Stimulated activated naive CD8-positive, alpha-beta T cell treated with anti-CD3 and anti-CD28 coated beads, Interleukin-15, amount 100 ng/mL, for 72 hours (primary cell): ENCODE results near the gene SNAPIN.

Source experiments
- ATAC-seq: fragments of 150-1000 bp; cut with Tn5 transposase; 2 replicates; pipeline ENCODE4 v1.10.0; 2021; ENCODE audit warnings: mild to moderate bottlenecking, moderate library complexity
- DNase-seq, 2 donors: peaks; one replicate each; pipeline ENCODE4 v3.0.0; 2021 to 2022
- H3K27ac Mint-ChIP-seq, 2 donors: one replicate each; pipeline ENCODE4 v1.8.0; 2022; ENCODE audit warnings: mild to moderate bottlenecking in 2 of 2, mixed read lengths in 2 of 2, moderate library complexity in 2 of 2
- H3K27me3 Mint-ChIP-seq: one replicate; pipeline ENCODE4 v1.8.0; 2022; ENCODE audit warnings: mixed read lengths
- H3K4me1 Mint-ChIP-seq: one replicate; pipeline ENCODE4 v1.8.0; 2022; ENCODE audit warnings: mild to moderate bottlenecking, mixed read lengths
- H3K4me3 Mint-ChIP-seq, 2 donors: one replicate each; pipeline ENCODE4 v1.8.0; 2022; ENCODE audit warnings: mild to moderate bottlenecking in 2 of 2, mixed read lengths in 2 of 2, moderate library complexity in 1 of 2
- H3K9me3 Mint-ChIP-seq, 2 donors: one replicate each; pipeline ENCODE4 v1.8.0; 2022; ENCODE audit warnings: mixed read lengths in 2 of 2

The SNAPIN gene

GRCh38 chr1:153617663-153618062 is 40.8 kb upstream of the SNAPIN start:
- H3K4me1 Mint-ChIP-seq, result no peaks in the 10 kb centered on the region
- H3K27ac Mint-ChIP-seq, result peak overlapping the region; percentile 24 to 63
- ATAC-seq (peak; percentile 88), DNase-seq (peak; percentile 43 to 67)
- H3K9me3 Mint-ChIP-seq, result no peaks in the 10 kb centered on the region
- no peaks in the 10 kb centered on the region for H3K27me3 Mint-ChIP-seq
- no peak overlapping the region for H3K4me3 Mint-ChIP-seq

GRCh38 chr1:153619171-153619570 is 39.3 kb upstream of the SNAPIN start:
- no peak overlapping the region for H3K27ac Mint-ChIP-seq
- ATAC-seq (no peak), DNase-seq (no peak)
- no peaks in the 10 kb centered on the region for H3K9me3 Mint-ChIP-seq
- H3K4me1 Mint-ChIP-seq, result no peaks in the 10 kb centered on the region
- no peak overlapping the region for H3K4me3 Mint-ChIP-seq
- H3K27me3 Mint-ChIP-seq, result no peaks in the 10 kb centered on the region

- peaks cover 17% of the 10 kb centered on the region for H3K27me3 Mint-ChIP-seq
- peaks cover 10% of the 10 kb centered on the region for H3K4me1 Mint-ChIP-seq
- ATAC-seq, result no peak
- H3K4me3 Mint-ChIP-seq, result no peak overlapping the region
- no peak overlapping the region for H3K27ac Mint-ChIP-seq
- no peak for DNase-seq
- H3K9me3 Mint-ChIP-seq, result no peaks in the 10 kb centered on the region
Observed at GRCh38 chr1:153623101-153623500, 35.4 kb upstream of the SNAPIN start.

DNA sequence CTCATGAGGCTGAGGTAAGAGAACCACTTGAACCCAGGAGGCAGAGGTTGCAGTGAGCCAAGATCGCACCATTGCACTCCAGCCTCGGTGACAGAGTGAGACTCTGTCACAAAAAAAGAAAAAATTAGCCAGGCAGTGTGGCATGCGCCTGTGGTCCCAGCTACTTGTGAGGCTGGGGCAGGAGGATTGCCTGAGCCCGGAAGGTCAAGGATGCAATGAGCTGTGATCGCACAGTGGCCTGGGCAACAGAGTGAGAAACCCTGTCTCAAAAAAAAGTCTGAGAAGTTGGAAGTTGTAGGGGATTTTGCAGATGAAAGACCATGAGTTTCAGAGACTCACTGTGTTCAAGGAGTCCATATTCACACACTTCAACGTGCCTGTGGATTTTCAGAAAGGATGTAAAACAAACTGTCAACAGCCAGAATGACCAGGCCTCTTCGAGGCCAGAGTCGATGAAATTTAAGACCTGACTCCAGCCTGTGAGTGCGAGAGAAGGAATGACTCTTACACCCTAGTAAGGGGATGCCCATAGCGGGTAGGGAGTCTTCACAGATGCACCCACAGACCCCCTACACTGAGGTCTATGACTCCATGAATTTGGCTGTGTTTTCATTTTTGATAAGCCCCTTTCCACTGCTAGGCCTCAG is 33.4 kb upstream of the SNAPIN start:
- no peaks in the 10 kb centered on the region for H3K9me3 Mint-ChIP-seq
- ATAC-seq, result no peak
- no peak overlapping the region for H3K27ac Mint-ChIP-seq
- DNase-seq, result no peak
- peaks cover 17% of the 10 kb centered on the region for H3K27me3 Mint-ChIP-seq
- H3K4me3 Mint-ChIP-seq, result no peak overlapping the region
- H3K4me1 Mint-ChIP-seq, result peaks cover 10% of the 10 kb centered on the region

- Mint-ChIP-seq H3K4me1 (peaks cover 19% of the 10 kb centered on the region), H3K9me3 (no peaks in the 10 kb centered on the region), H3K27ac (no peak overlapping the region), H3K4me3 (no peak overlapping the region), H3K27me3 (peaks cover 17% of the 10 kb centered on the region)
- no peak for DNase-seq
- ATAC-seq, result no peak
Observed at GRCh38 chr1:153626477-153626903, 32.0 kb upstream of the SNAPIN start.

- Mint-ChIP-seq H3K9me3 (no peaks in the 10 kb centered on the region), H3K27me3 (peaks cover 17% of the 10 kb centered on the region), H3K4me3 (peak within 1 kb of the TSS; percentile 5 to 47), H3K4me1 (peaks cover 25% of the 10 kb centered on the region), H3K27ac (peak within 1 kb of the TSS in 1 of 2 donors; percentile 81)
- DNase-seq, result no peak
- peak; percentile 29 for ATAC-seq
Observed at GRCh38 chr1:153626904-153627714, 31.4 kb upstream of the SNAPIN start, which contains the start of gene S100A13. Gene S100A13, minus strand, starts transcription at chr1:153627505. Its CDS starts 1,033 bp downstream, at chr1:153626472.

GRCh38 chr1:153627715-153628626 is 30.5 kb upstream of the SNAPIN start, which contains the start of gene S100A1:
Gene S100A1, plus strand, starts transcription at chr1:153628434. Its CDS starts 2,088 bp downstream, at chr1:153630522.
- ATAC-seq (peak; percentile 29), DNase-seq (no peak)
- H3K27me3 Mint-ChIP-seq, result peaks cover 17% of the 10 kb centered on the region
- peaks cover 33% of the 10 kb centered on the region for H3K4me1 Mint-ChIP-seq
- H3K9me3 Mint-ChIP-seq, result no peaks in the 10 kb centered on the region
- peak within 1 kb of the TSS; percentile 5 to 47 for H3K4me3 Mint-ChIP-seq
- H3K27ac Mint-ChIP-seq, result peak within 1 kb of the TSS; percentile 37 to 81

DNA sequence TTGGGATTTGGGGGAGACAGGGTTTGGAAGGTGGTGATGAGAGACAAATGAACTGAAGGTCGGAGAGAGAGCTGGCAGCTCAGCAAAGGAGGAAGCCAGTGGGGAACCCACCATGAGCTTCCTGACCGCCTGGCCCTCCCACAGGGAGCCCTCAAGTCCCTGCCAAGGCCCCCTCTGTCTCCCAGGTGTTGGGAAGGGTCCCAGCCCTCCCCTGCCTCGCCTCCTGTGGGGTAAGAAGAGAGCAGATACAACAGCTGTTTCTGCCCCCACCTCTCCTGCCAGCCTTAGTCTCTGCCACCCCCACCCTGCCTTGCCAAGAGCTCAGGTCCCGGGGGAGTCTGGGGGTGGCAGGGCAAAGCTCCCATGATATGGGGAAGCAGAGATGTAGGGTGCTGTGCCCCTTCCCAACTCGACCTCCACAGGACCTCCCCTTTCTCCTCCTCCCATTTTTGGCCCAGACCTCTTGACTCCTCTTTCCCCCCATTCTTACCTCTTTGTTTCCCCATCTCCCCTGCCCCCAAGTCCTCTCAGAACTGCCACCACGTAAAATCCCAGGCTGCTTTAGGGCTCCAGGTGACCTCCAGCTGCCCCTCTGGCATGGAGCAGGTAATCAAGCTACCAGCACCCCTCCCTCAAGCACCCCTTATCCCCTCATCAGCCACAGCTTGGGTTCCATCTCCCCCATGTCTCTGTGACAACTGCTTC is 29.7 kb upstream of the SNAPIN start:
- ATAC-seq (no peak), DNase-seq (no peak)
- Mint-ChIP-seq H3K9me3 (no peaks in the 10 kb centered on the region), H3K27ac (peak overlapping the region in 1 of 2 donors; percentile 37), H3K4me1 (peaks cover 40% of the 10 kb centered on the region), H3K27me3 (peaks cover 17% of the 10 kb centered on the region), H3K4me3 (no peak overlapping the region)

DNA sequence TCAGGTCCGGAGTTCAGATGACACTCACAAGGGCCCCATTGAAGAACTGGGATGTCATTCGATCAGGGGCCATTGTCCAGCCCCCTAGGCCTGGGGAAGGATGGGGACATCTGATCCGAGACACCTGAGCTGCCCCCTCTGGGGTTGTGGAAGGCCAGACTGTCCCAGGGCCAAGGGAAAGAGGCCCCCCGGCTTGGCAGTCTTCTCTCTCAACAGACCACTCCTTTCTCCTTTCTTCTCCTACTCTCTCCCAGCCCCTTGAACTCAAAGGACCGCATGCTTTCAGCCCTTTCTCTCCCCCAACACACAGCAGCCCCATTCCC is 29.2 kb upstream of the SNAPIN start:
- no peak overlapping the region for H3K4me3 Mint-ChIP-seq
- DNase-seq (no peak), ATAC-seq (no peak)
- no peak overlapping the region for H3K27ac Mint-ChIP-seq
- H3K4me1 Mint-ChIP-seq, result peaks cover 40% of the 10 kb centered on the region
- H3K27me3 Mint-ChIP-seq, result peaks cover 17% of the 10 kb centered on the region
- H3K9me3 Mint-ChIP-seq, result no peaks in the 10 kb centered on the region

GRCh38 chr1:153629971-153630370 is 28.5 kb upstream of the SNAPIN start:
- Mint-ChIP-seq H3K27me3 (peaks cover 17% of the 10 kb centered on the region), H3K4me1 (peaks cover 40% of the 10 kb centered on the region), H3K9me3 (no peaks in the 10 kb centered on the region), H3K4me3 (no peak overlapping the region), H3K27ac (no peak overlapping the region)
- DNase-seq (no peak), ATAC-seq (no peak)

DNA sequence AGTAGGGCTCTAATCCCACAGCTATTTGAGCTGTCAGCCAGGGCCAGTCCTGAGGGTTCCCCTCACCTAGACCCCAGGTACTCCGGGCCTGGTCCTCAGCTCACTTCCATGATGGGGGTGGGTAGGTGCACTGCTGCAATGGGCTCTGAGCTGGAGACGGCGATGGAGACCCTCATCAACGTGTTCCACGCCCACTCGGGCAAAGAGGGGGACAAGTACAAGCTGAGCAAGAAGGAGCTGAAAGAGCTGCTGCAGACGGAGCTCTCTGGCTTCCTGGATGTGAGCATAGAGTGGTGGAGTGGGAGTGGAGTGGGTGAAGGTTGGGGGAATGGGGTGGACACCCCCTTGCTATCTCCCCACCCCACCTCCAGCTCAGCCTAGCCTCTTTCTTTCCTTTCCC is 28.1 kb upstream of the SNAPIN start:
- Mint-ChIP-seq H3K4me1 (peaks cover 41% of the 10 kb centered on the region), H3K9me3 (no peaks in the 10 kb centered on the region), H3K27ac (no peak overlapping the region), H3K27me3 (peaks cover 17% of the 10 kb centered on the region), H3K4me3 (no peak overlapping the region)
- ATAC-seq (no peak), DNase-seq (no peak)

DNA sequence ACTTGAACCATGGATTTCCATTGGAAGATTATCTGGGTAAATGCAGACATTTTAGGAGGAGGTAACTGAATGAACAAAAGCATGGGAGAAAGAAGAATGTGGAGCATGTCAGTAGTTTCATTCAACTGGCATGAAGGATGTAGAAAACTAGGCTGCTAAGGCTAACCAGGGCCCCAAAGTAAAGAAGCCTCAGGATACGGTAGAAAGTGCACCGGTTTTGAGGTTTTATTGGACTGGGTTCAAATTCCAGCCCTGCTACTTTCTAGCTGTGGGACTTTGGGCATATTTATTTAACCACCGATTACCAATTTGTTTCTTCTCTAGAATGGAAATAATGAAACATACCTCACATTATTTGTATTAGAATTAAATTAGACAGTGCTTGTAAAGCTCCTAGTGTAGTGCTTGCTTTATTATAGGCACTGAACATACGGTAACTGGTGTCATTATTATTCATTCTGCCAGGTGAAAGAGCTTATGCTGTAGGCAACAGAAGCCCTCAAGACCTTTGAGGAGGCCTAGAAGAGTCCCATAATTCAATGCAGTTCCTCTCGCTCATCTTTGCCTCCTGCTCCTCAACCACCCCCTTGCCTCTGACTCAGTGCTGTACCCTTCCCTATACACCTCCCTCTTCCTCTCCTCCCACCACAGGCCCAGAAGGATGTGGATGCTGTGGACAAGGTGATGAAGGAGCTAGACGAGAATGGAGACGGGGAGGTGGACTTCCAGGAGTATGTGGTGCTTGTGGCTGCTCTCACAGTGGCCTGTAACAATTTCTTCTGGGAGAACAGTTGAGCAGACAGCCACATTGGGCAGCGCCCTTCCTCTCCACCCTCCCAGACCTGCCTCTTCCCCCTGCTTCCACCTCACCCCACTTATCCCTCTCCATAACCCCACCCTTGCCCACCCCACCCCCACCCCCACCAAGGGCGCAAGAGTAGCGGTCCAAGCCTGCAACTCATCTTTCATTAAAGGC is 27.2 kb upstream of the SNAPIN start:
- no peak for ATAC-seq
- H3K27ac Mint-ChIP-seq, result peak overlapping the region in 1 of 2 donors; percentile 13
- no peaks in the 10 kb centered on the region for H3K9me3 Mint-ChIP-seq
- H3K27me3 Mint-ChIP-seq, result peaks cover 13% of the 10 kb centered on the region
- DNase-seq, result no peak
- H3K4me1 Mint-ChIP-seq, result peaks cover 50% of the 10 kb centered on the region
- no peak overlapping the region for H3K4me3 Mint-ChIP-seq

GRCh38 chr1:153633161-153633753 is 25.2 kb upstream of the SNAPIN start:
- Mint-ChIP-seq H3K4me3 (peak overlapping the region; percentile 90 to 91), H3K27ac (peak overlapping the region; percentile 99 to 100), H3K27me3 (no peaks in the 10 kb centered on the region), H3K4me1 (peaks cover 54% of the 10 kb centered on the region), H3K9me3 (no peaks in the 10 kb centered on the region)
- DNase-seq (no peak), ATAC-seq (no peak)
